GM19240 (cell line): ENCODE results near the gene PTGES3.
"Not testable (repeated sequence)": the region's sequence is repeated elsewhere in the genome, so short reads cannot be mapped to it uniquely, and the experiment has no call there.

Experiments used
- DNase-seq: peaks from one replicate; pipeline ENCODE4 v3.0.0; 2011; ENCODE audit warnings: low spot score; ENCODE audit not compliant: insufficient read length

The PTGES3 gene

GRCh38 chr12:56688129-56688845, at the start of gene PTGES3:
Gene PTGES3, minus strand, starts transcription at chr12:56688284. Its CDS starts 285 bp downstream, at chr12:56687999.
- DNase-seq = peak; percentile 70

GRCh38 chr12:56728139-56728861, 40.2 kb upstream of the PTGES3 start:
- DNase-seq = no peak

GRCh38 chr12:56726196-56726675, 38.2 kb upstream of the PTGES3 start:
- not testable (repeated sequence) for DNase-seq

GRCh38 chr12:56725723-56726102, 37.6 kb upstream of the PTGES3 start:
- no peak for DNase-seq

- peak; percentile 98 for DNase-seq
Measured at GRCh38 chr12:56724972-56725722, 37.1 kb upstream of the PTGES3 start, which contains the start of gene NACA. Gene NACA, minus strand, starts transcription at chr12:56725299. Its CDS starts 778 bp downstream, at chr12:56724521.

- DNase-seq = no peak
Measured at GRCh38 chr12:56724701-56724971, 36.6 kb upstream of the PTGES3 start.

- no peak for DNase-seq
Measured at GRCh38 chr12:56723889-56724700, 36.0 kb upstream of the PTGES3 start.

GRCh38 chr12:56723352-56723751, 35.3 kb upstream of the PTGES3 start:
- DNase-seq = no peak

- no peak for DNase-seq
Measured at GRCh38 chr12:56722832-56723231, 34.7 kb upstream of the PTGES3 start.

GRCh38 chr12:56721721-56722120, 33.6 kb upstream of the PTGES3 start:
- DNase-seq = no peak

- no peak for DNase-seq
Measured at GRCh38 chr12:56721216-56721615, 33.1 kb upstream of the PTGES3 start.

GRCh38 chr12:56720731-56721151, 32.7 kb upstream of the PTGES3 start:
- no peak for DNase-seq

- DNase-seq = no peak
Measured at GRCh38 chr12:56719056-56719455, 31.0 kb upstream of the PTGES3 start.

GRCh38 chr12:56718636-56719035, 30.6 kb upstream of the PTGES3 start:
- DNase-seq = no peak

- DNase-seq = no peak
Measured at GRCh38 chr12:56718149-56718548, 30.1 kb upstream of the PTGES3 start.

GRCh38 chr12:56716933-56717880, 29.1 kb upstream of the PTGES3 start:
- DNase-seq = no peak

GRCh38 chr12:56716458-56716857, 28.4 kb upstream of the PTGES3 start:
- no peak for DNase-seq

GRCh38 chr12:56715798-56716197, 27.7 kb upstream of the PTGES3 start:
- DNase-seq = no peak

GRCh38 chr12:56714431-56714929, 26.4 kb upstream of the PTGES3 start:
- DNase-seq = no peak

- DNase-seq = no peak
Measured at GRCh38 chr12:56713345-56713744, 25.3 kb upstream of the PTGES3 start.
